Stimulated activated CD4-positive, alpha-beta T cell treated with anti-CD3 and anti-CD28 coated beads, Interleukin-4, amount 100 ng/mL, for 4 hours (primary cell): ENCODE measurements around the gene NASP.
"Not testable (repeated sequence)": the region's sequence is repeated elsewhere in the genome, so short reads cannot be mapped to it uniquely, and the experiment has no call there.

ENCODE experiments used
- DNase-seq, 2 experiments: peaks; one replicate each; pipeline ENCODE4 v3.0.0-alpha.2; 2020

NASP gene

DNA sequence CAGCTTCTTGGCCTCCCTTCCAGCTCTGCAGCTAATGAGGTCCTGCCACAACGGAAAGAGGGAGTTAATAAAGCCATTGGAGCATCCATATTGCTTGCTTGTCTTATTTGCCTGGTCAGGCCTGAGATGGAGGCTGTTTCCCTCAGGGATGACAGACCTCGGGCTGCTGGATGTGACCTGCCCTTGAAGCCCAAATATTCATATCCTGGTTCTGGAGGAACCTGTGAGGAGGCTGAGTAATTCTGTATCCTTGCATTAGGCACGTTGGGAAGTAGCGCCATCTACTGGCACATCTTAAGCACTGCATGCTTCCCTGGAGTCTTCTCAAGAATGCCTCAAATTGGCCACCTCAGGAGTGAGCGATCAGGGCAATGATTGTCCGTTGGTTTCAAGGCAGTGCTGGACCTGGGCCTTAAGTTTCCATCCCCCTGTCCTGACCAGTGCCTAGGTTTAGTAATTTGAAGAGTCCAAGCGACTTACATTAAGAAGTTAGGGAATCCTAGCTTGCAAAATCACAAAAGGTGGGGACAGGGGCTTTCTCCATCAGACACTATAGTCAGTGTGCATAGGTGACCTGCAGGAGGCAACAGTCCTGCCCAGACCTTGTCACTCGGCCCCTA, 13.8 kb upstream of the NASP start:
- peak; percentile 52 to 67 for DNase-seq

DNA sequence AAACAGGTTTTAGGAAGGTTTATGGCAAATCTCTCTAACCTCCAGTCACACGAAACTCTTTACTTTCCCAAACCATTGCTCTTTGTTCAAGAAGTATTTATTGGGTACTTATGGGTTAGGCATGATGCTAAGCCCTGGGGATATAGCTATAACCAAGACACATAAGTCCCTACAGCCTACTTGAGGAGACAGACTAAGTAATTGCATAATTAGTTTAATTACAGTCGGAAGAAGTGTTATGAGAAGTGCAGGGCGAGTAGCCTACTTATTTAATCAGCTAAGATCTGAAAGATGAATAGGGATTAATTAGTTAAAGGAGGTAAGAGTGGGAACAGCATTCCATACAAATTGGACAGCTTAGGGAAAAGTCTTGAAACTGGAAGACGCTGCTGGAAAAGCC, 13.2 kb upstream of the NASP start:
- DNase-seq = no peak

DNA sequence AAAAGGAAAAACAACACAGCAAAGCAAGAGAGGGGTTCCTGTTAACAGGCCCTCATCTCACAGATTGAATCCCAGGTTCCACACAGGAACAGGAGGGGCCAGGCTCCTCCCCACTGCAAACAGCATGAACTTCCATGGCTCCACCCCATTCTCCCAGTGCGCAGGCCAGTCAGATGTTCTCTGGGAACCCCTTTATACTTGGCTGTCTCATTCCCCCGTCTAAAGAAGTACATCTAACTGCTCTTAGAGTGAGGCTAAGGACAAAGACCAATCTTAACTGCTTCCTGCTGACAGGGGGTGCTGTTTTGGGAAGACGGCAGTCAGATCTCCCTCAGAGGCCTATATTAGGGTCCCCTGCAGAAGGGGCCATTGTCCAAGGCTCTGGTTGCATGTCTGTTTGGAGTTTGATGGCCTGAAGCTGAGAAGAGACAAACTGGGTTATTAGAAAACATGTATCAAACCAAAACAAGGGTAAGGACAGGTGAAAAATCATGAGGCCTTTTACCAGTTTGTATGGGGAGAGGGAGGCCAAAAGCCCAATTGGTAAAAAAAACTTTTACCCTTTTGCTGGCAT, 10.5 kb upstream of the NASP start:
- DNase-seq = no peak

DNA sequence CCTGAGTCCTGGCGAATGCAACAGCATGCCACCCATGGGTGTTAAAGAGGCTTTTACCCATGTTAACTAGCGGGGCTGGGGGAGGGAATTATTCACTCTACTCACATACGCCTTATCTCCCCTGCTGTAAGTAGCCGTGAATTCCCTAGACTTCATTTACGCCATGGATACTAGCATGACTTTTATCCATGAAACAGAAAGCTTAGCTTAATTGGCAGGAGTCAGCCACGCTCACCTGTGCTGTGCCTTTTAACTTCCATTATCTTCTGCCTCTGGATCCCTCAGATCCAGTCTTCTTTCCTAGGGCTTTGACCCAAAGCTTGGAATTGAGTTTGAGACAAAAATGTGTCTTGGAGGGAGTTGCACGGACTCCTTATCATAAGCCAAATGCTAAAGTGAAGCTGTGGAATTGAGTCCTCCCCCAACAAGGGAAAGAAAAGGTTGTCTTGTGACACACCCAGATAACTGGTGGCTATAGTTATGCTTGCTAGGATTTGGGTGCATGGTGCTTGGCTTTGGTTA, 9.7 kb upstream of the NASP start:
- no peak for DNase-seq

DNA sequence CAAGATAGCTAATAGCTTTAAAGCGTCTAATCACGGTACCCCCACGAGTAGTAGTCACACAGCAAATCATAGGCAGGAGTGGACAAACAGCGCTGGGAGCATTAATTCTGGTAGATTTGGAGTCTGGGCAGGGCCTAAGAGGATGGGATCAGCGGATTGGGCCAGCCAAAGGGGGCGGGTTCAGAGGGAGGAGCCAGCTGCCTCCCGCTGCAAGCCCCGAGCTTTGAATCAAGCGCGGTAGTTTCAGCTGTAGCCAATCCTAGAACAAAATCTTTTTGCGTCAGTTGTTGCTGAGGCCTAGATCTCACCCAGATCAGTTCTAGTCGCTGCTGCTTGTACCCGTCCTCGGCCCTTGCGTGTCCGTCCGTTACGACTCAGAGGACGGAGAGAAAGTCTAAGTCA, 576 bp upstream of the NASP start:
- DNase-seq = peak; percentile 89 to 94

DNA sequence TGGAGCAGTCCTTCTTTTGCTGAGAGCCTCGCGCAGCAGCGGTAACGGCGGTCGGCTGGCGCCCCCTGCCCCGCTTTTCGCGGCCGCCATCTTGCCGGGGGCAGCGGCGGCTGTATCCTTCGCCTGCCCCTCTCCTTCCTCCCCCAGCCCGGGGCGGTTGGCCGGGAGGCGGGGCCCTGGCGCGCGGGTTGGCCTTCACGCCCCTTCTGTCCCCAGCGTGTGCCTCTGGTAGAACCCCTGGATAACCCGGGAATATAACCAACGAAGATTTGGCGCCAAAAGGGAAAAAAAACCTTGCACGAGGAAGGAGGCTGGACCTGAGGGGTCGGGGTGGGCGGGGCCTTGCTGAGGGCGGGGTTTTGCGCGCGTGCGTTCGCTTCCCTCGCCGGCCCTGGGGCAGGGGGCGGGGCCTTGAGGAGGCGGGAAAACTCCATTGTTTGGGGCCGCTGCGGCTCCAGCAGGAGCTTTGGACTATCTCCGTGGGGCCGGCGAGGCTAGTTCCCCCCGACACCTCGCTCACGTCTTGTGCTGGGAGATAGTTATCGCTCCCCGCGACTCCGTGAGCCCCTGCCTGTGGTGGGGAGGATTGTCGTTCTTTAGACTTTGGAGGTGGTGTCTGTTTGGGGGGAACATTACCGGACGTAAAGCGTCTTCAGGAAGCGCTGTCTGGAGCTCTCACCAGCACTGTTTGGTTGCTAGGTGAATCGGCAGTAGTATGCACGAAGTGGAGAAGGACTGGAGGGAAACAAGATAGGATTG, 689 bp downstream of the NASP start:
- peak; percentile 77 to 84 for DNase-seq

DNA sequence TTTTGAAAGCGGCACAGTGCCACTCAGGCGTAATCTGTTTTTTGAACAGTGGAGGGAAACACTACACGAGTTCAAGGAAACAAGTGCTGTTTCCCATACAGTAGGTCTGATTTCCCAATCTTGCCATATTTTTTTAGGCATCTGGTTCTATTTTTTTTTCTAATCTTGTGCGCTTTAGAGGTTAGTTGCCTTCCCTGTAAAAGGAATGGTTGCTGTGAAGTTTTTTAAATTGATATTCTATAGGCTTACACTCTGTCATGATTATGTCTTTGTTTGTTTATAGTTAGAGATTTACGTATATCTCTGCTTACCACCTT, 1.2 kb downstream of the NASP start:
- no peak for DNase-seq

DNA sequence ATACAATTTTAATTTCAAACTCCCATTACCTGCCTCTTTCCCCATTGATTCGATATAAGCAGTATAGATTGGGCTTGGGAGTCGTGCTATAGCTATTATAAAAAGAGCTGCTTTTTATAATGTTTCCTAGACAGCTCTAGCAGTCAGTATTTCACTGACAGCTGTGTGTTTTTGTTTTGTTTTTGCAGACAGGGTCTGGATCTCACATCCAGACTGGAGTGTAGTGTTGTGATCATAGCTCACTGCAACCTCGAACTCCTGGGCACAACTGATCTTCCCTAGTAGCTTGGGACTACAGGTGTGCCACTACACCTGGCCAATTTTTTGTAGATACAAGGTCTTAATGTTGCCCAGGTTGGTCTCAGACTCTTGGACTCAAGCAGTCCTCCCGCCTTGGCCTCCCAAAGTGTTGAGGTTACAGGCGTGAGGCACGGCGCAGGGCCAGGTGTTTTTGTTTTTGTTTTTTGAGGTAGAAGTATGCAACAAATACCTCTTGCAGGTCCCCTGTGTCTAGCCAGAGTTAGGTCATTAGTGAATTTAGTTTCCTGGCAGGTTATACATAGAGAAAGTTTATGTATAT, 1.7 kb downstream of the NASP start:
- no peak for DNase-seq

DNA sequence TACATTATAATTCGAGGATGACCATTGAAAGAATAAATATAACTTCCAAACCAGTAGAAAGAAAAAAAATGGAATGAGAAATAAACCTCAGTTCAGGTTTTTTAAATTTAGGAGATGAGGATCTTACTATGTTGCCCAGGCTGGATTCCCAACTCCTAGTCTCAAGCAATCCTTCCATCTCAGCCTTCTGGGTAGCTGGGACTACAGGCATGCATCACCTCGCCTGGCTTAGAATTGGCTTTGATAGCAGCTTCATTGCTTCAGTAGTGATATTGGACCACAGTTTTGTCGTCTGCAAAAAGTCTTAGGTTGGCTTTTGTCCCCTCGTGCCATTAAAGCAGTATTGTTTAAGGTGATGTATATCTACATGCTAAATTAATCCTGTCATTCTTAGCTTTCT, 2.9 kb downstream of the NASP start:
- no peak for DNase-seq

DNA sequence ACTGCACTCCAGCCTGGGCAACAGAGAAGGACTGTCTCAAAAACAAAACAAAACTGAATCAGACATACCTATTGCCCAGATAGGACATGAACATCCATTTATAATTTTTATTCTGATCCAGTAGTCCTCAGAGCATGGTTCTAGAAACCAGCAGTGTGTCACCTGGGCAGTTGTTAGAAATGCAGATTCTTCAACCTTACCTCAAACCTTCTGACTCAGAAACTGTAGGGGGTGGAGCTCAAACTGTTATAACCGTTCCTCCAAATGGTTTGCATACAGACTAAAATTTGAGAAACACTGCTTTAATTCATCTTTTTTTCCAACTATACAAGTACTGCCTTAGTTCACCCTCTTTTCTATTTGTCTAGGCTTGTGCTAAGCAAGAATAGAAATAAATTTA, 6.0 kb downstream of the NASP start:
- DNase-seq = no peak

DNA sequence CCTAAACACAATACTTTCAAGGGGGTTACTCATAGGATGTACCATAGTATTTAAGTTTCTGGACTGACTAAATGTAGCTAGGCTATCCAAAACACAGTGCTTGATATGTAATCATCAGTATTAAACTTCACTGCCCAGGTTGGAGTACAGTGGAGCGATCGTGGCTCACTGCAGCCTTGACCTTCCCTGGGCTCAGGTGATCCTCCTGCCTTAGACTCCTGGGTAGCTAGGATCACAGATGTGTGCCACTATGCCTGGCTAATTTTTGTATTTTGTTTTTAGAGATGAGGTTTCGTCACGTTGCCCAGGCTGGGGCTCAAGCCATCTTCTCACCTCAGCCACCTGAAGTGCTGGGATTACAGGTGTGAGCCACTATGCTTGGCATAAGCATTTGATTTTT, 10.6 kb downstream of the NASP start:
- no peak for DNase-seq

DNA sequence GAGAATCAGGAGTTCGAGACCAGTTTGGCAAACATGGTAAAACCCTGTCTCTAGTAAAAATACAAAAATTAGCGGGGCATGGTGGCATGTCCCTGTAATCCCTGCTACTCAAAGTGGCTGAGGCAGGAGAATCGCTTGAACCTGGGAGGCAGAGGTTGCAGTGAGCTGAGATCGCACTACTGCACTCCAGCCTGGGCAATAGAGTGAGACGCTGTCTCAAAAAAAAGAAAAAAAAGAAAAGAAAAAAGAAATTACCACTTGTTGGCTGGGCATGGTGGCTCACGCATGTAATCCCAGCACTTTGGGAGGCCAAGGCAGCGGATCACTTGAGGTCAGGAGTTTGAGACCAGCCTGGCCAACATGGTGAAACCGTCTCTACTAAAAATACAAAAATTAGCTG, 12.9 kb downstream of the NASP start:
- not testable (repeated sequence) for DNase-seq

DNA sequence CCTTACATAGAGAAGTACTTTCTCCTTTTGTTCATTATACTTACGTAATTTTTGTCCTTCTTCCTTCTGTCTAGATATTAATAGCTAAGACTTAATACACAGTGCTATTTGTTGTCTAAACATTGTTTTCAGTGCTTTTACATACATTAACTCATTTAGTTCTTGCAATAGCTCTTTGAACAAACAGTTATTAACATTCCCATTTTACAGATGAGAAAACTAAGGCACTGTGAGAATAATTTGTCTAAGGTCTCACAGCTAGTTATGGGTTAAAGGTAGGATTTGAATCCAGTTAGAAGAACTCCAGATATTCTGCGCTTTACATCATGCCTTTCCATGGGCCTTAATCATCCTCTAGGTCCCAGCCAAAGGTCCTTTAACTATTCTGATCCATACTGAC, 20.4 kb downstream of the NASP start:
- no peak for DNase-seq

DNA sequence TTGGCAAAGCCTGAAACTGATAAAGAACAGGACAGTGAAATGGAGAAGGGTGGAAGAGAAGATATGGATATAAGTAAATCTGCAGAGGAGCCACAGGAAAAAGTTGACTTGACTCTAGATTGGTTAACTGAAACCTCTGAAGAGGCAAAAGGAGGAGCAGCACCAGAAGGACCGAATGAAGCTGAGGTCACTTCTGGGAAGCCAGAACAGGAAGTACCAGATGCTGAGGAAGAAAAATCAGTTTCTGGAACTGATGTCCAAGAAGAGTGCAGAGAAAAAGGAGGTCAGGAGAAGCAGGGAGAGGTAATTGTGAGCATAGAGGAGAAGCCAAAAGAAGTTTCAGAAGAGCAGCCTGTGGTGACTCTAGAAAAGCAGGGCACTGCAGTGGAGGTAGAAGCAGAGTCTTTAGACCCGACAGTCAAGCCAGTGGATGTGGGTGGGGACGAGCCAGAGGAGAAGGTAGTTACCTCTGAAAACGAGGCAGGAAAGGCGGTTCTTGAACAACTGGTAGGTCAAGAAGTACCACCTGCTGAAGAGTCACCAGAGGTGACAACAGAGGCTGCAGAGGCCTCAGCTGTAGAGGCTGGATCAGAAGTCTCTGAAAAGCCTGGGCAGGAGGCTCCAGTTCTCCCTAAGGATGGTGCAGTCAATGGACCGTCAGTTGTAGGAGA, 23.7 kb downstream of the NASP start:
- no peak for DNase-seq

DNA sequence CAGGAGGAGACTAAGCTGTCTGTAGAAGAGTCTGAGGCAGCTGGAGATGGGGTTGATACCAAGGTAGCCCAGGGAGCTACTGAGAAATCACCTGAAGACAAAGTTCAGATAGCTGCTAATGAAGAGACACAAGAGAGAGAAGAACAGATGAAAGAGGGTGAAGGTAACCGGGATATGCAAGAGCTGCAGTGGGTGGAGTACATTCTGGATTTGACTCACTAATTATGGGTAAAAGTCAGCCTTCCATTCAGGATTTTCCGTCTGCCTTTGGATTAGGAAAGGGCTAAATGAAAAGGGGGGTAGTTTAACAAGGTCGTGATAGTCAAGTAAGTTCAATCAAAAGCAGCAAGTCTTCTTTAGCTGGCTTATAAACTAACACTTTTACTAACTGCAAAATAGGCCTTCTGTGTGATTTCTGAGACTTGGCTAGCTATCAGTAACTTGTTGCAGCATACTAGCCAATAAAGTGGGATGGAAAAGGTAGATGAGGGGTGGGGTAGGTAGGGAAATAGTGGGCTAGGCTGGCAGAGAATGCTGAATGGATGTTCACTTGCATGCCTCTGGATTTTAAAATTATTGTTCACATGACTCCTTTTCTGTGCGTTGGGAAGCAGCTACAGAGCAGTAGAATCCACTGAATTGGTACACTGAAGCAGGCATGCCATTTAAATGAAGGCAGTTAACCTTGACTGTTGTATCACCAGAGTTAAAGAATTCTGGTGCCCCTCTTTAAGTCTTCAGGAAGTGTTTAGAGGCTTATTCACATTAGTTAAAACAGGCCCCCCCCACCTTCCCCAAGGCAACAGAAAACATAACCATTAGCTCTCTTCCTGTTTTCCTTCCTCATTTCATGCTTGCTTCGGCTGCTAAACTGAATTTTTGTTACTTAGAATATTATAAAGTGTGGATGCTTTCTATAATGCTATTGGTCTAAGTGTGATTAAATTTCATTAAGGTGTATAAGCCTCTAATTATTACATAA, 24.6 kb downstream of the NASP start:
- no peak for DNase-seq

DNA sequence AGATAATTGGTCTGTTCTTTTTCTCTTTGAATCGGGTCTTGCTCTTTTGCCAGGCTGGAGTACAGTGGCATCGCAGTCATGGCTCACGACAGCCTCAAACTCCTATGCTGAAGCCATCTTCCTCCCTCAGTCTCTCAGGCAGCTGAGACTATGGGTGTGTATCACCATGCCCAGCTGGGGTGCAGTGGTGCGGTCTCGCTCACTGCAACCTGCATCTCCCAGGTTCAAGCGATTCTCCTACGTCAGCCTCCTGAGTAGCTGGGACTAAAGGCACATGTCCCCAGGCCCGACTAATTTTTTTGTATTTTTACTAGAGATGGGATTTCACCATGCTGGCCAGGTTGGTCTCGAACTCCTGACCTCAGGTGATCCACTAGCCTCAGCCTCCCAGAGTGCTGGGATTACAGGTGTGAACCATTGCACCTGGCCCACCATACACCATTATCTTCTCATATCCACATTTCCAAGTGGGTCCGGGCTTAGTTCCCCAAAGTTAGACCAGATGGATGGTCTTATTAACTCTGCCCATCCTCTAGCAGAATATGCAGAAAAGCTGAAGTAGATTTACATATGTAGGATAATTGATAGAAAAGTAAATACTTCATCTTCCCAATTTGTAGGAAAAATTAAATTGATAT, 26.9 kb downstream of the NASP start:
- no peak for DNase-seq

DNA sequence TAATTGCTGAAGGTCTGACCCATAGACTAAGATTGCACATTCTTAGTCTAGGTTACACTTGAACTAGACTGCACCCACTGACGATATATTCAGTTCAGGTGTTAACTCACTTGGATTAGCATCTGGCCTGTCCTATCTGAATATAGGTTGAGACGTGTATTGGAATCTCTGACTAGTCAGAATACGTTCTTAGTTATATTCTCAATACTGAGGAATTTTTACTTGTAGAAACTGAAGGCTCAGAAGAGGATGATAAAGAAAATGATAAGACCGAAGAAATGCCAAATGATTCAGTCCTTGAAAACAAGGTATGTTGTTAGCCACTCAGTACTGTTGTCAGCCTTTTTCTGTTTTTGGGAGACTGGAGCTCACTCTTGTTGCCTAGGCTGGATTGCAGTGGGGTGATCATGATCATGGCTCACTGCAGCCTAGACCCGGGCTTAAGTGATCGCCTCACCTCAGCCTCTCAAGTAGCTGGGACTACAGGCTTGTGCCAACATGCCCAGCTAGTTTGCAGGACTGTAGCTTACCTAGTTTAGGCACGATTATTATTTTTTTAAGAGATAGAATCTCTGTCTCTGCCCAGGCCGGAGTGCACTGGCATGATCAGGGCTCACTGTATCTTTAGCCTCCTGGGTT, 29.2 kb downstream of the NASP start:
- no peak for DNase-seq

DNA sequence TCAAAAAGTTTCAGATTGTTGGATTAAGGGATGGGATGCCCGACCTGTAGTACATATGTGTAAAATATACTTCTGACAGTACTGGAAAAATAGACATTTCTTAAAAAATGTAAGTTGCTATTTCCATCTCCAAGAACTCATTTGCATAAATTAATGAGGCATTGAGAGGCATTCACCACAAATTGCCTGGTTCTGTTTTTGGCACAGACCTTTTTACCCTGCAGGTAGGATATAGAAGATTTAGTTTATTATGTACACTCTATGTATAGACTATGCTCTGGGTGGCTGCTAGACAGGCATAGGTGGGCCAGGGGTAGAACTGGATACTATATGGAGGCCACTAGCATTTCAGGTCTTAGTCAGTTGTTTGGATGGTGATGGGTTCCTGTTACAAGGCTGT, 32.0 kb downstream of the NASP start:
- no peak for DNase-seq

DNA sequence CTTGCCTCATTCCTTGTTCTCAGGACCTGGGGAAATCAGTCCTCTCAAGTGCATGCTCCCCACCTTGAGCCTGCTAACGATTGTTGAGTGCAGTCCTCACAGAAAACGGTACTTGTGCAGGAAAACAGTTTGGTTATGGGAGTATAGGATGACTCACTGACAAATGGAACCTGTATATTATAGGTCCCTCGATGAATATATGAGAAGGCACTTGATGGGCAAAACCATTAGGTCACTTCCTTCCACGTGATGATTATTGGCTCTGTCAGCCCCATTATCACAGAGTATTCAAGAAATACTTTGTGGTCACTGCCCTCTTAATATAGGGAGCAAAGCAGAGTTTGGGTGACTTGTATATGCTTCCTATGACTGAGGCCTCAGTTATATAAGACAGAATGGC, 33.8 kb downstream of the NASP start:
- no peak for DNase-seq

DNA sequence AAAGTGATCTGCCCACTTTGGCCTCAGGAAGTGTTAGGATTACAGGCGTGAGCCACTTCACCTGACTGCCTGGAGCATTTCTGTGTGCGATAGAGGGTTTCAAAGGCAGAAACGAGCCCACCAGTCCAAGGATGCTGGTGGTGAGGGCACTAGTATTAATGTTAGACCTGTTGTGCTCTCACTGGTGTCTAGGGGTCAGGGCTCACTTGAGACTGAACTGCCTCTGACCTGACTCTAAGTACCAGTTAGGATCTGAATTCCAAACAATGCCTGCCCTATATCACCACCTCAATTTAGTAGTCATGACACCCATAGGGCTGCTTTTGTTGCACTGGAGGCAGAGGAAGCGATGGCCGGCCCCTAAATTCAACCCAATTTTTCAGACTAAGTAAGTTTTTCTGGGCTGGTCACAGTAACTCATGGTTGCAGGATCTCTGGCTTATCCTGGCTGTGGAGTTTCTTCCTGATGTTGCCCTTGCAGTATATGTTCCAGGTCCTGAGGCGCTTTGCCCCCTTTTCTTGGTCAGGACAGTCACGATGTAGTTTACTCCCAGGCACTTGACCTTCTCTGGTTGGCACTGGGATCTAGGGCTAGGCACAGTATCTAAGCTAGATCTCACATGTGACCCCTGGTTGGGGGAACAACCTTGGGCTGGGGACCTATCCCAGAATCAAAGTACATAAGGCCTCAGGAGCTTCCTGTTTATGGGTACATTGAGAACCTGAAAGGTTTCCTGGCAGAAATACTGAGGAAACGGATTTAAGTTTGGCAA, 35.5 kb downstream of the NASP start:
- no peak for DNase-seq
